ENCODE measurements around the gene CPNE5. TPM values are rescaled to one million over a fixed set of nuclear protein-coding genes. Genes with fewer than 3 reads are reported as not detected.

CPNE5 gene
- total RNA-seq, 1 donor from 2014 or later = 0.24 TPM

DNA sequence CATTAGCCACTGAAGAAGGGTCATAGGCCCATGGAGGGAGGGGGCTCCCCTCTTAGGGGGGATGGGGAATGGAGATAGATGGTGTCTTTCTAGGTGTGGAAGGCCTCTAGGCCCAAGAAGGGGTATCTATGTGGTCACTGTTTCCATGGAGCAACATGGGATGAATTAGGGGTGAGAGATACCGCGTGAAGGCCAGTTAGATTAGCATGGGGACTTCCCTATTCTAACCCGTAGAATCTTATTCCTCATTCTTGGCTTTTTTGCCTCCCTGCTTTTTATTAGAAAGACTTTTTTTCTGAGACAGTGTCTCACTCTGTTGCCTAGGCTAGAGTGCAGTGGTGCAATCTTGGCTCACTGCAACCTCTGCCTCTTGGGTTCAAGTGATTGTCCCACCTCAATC is 138.4 kb downstream of the CPNE5 start:
- Mint-ChIP-seq H3K27ac (no peak overlapping the region), H3K4me1 (ENCODE audit: low read depth) (no peaks in the 10 kb centered on the region), H3K27me3 (peaks cover 33% of the 10 kb centered on the region), H3K36me3 (ENCODE audit: insufficient read depth) (no peaks in the 10 kb centered on the region), H3K9me3 (ENCODE audit: low read depth) (peaks cover 3% of the 10 kb centered on the region), H3K4me3 (ENCODE audit: low read depth) (no peak overlapping the region)
- TF ChIP-seq, protein P1, sequence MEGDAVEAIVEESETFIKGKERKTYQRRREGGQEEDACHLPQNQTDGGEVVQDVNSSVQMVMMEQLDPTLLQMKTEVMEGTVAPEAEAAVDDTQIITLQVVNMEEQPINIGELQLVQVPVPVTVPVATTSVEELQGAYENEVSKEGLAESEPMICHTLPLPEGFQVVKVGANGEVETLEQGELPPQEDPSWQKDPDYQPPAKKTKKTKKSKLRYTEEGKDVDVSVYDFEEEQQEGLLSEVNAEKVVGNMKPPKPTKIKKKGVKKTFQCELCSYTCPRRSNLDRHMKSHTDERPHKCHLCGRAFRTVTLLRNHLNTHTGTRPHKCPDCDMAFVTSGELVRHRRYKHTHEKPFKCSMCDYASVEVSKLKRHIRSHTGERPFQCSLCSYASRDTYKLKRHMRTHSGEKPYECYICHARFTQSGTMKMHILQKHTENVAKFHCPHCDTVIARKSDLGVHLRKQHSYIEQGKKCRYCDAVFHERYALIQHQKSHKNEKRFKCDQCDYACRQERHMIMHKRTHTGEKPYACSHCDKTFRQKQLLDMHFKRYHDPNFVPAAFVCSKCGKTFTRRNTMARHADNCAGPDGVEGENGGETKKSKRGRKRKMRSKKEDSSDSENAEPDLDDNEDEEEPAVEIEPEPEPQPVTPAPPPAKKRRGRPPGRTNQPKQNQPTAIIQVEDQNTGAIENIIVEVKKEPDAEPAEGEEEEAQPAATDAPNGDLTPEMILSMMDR (IDR thresholded peaks at IDR 0.05; ENCODE audit: unreplicated experiment) = no peak
- no peak for DNase-seq (ENCODE audit: low spot score, unreplicated experiment)

DNA sequence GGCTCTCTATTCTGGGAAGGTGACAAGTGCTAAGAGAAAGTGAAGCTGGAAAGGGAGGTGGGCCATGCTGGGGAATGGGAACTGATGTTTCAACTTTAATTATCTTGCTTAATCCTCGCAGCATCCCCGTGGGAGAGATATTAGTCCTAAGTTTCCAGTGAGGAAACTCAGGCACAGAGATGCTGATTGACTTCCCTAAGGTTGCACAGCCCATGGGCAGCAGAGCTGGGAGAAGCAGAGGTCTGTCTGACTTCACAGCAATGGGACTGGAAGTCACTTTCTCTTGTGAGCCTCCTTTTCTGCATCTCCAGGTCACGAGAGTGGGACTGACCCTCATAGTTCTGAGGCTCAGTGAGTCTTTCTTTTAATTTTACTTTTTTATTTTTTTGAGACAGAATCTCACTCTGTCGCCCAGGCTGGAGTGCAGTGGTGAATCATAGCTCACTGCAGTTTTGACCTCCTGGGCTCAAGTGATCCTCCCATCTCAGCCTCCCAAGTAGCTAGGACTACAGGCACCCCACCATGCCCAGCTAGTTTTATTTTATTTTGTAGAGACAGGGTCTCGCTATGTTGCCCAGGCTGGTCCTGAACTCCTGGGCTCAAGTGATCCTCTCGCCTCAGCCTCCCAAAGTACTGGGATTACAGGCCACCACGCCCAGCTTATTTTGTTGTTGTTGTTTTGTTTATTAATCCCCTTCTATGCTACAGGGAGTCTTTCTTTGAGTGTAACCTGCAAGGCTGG is 139.0 kb downstream of the CPNE5 start:
- H3K27ac Mint-ChIP-seq = no peak overlapping the region

DNA sequence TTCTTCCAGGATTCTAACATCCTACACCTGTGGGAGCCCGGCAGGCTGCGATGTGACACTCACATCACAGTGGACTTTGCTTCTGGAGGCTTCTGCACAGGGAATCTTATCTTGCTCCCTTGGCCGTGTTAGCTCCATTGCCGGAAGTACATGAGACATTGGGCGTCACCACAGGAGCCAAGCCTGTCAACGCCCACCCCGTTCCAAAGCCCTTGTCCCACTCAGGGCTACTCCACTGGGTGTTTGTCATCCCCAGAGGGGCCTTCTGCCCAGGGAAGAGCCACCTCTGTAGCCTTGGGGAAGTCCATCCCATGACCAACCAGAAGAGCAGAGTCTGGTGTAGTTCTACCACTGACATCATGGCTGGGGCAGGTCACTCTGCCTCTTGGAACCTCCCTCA is 139.9 kb downstream of the CPNE5 start:
- no peaks in the 10 kb centered on the region for H3K36me3 Mint-ChIP-seq (ENCODE audit: insufficient read depth)
- DNase-seq (ENCODE audit: low spot score, unreplicated experiment) = no peak
- H3K27me3 Mint-ChIP-seq = peaks cover 36% of the 10 kb centered on the region
- TF ChIP-seq, protein P1 (IDR thresholded peaks at IDR 0.05; ENCODE audit: unreplicated experiment) = no peak
- H3K4me3 Mint-ChIP-seq (ENCODE audit: low read depth) = no peak overlapping the region
- H3K27ac Mint-ChIP-seq = no peak overlapping the region
- peaks cover 3% of the 10 kb centered on the region for H3K9me3 Mint-ChIP-seq (ENCODE audit: low read depth)
- H3K4me1 Mint-ChIP-seq (ENCODE audit: low read depth) = no peaks in the 10 kb centered on the region

More for the DNA sequence above, 139.0 kb downstream of the CPNE5 start:
- H3K9me3 Mint-ChIP-seq (ENCODE audit: low read depth) = peaks cover 3% of the 10 kb centered on the region
- peaks cover 35% of the 10 kb centered on the region for H3K27me3 Mint-ChIP-seq
- no peak overlapping the region for H3K4me3 Mint-ChIP-seq (ENCODE audit: low read depth)
- no peaks in the 10 kb centered on the region for H3K4me1 Mint-ChIP-seq (ENCODE audit: low read depth)
- no peak for DNase-seq (ENCODE audit: low spot score, unreplicated experiment)
- no peaks in the 10 kb centered on the region for H3K36me3 Mint-ChIP-seq (ENCODE audit: insufficient read depth)
- TF ChIP-seq, protein P1 (IDR thresholded peaks at IDR 0.05; ENCODE audit: unreplicated experiment) = no peak

DNA sequence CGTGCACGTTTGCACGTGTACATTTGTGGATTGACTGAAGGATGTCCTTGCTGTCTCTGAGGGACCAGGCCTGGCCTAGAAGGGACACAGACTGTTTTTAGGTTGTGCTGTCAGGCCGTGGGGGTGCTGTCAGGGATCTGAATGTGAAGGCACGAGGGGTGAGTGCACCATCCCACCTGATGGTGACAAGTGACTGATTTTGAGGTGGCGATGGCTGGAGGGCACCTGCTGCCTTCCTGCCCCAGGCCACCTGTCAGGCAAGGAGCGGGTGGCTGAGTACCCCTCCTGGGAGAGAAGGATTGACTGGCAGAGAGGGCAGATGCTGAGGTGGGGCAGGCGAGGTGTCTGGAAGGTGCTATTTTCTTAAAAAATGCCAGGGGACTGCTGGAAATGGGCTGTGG is 140.4 kb downstream of the CPNE5 start:
- H3K4me1 Mint-ChIP-seq (ENCODE audit: low read depth) = no peaks in the 10 kb centered on the region
- peaks cover 34% of the 10 kb centered on the region for H3K27me3 Mint-ChIP-seq
- no peak for DNase-seq (ENCODE audit: low spot score, unreplicated experiment)
- H3K36me3 Mint-ChIP-seq (ENCODE audit: insufficient read depth) = no peaks in the 10 kb centered on the region
- TF ChIP-seq, protein P1 (IDR thresholded peaks at IDR 0.05; ENCODE audit: unreplicated experiment) = no peak
- H3K27ac Mint-ChIP-seq = no peak overlapping the region
- H3K9me3 Mint-ChIP-seq (ENCODE audit: low read depth) = peaks cover 3% of the 10 kb centered on the region
- no peak overlapping the region for H3K4me3 Mint-ChIP-seq (ENCODE audit: low read depth)

DNA sequence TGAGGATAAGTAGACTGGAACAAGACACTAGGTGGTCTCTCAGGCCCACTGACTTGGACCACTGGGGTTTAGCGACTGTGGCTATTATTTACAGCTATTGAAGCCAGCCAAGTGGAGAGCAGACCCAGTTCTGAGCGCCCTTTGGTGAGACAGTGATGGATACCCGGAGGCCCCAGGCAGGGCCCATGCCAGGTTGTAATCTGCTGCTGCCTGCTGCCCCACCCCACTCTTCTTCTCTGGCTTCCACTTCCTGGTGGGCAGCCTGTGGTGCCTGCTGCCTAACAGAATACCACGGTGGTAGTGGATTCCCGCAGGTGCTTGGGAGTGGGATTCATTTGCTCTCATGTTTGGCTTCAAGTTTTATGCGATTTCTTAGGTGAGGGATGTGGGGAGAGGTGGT is 141.0 kb downstream of the CPNE5 start:
- H3K9me3 Mint-ChIP-seq (ENCODE audit: low read depth) = peaks cover 3% of the 10 kb centered on the region
- peaks cover 33% of the 10 kb centered on the region for H3K27me3 Mint-ChIP-seq
- no peak for DNase-seq (ENCODE audit: low spot score, unreplicated experiment)
- H3K36me3 Mint-ChIP-seq (ENCODE audit: insufficient read depth) = no peaks in the 10 kb centered on the region
- TF ChIP-seq, protein P1 (IDR thresholded peaks at IDR 0.05; ENCODE audit: unreplicated experiment) = no peak
- H3K4me3 Mint-ChIP-seq (ENCODE audit: low read depth) = no peak overlapping the region
- no peaks in the 10 kb centered on the region for H3K4me1 Mint-ChIP-seq (ENCODE audit: low read depth)
- no peak overlapping the region for H3K27ac Mint-ChIP-seq
